ENCODE results near the gene HYAL2.

HYAL2 gene

GRCh38 chr3:50321336-50322114, 1.0 kb downstream of the HYAL2 start:
- H3K79me2 ChIP-seq (ENCODE audit: control insufficient read depth, insufficient read depth, low read length): peaks cover 27% of the 10 kb centered on the region
- H3K4me1 ChIP-seq (ENCODE audit: control insufficient read depth, low read depth, low read length): peaks cover 14% of the 10 kb centered on the region
- H3K56ac ChIP-seq (ENCODE audit: low read length): peak overlapping the region; percentile 96
- H3K4ac ChIP-seq (ENCODE audit: low read depth, low read length): peak overlapping the region; percentile 70
- peak overlapping the region; percentile 97 for H3K9ac ChIP-seq (ENCODE audit: low read length)
- H3K4me2 ChIP-seq (ENCODE audit: low read length): peak overlapping the region; percentile 94
- H2BK15ac ChIP-seq (replicated peaks; ENCODE audit: low read depth): no peak overlapping the region
- peak overlapping the region; percentile 94 for H3K4me3 ChIP-seq (ENCODE audit: low read length)
- H3K36me3 ChIP-seq (ENCODE audit: control insufficient read depth, insufficient read depth, low read length): peaks cover 13% of the 10 kb centered on the region
- DNase-seq: peak; percentile 97
- no peak overlapping the region for H4K8ac ChIP-seq (ENCODE audit: low read depth, low read length)
- H3K23ac ChIP-seq (ENCODE audit: low read length): peak overlapping the region; percentile 33
- H3K18ac ChIP-seq (ENCODE audit: low read length): peak overlapping the region; percentile 86
- peaks cover 27% of the 10 kb centered on the region for H3K79me1 ChIP-seq (ENCODE audit: low read length)
- peak overlapping the region; percentile 96 for H2BK5ac ChIP-seq (ENCODE audit: low read length)
- H4K5ac ChIP-seq (ENCODE audit: low read length): no peak overlapping the region
- peak overlapping the region; percentile 76 for H3K27ac ChIP-seq (ENCODE audit: low read depth, low read length)
- no peak overlapping the region for H2BK120ac ChIP-seq (ENCODE audit: low read depth, low read length)
- no CpG with 5 or more reads among the region's 59 CpGs for WGBS (ENCODE audit: extremely low coverage, insufficient coverage, low lambda C conversion rate)
- H3K27me3 ChIP-seq (ENCODE audit: insufficient read depth, low read length, poor library complexity): no peaks in the 10 kb centered on the region
- H2AK5ac ChIP-seq (ENCODE audit: low read length): no peak overlapping the region

GRCh38 chr3:50320853-50321335, 1.7 kb downstream of the HYAL2 start:
- H2BK15ac ChIP-seq (replicated peaks; ENCODE audit: low read depth): no peak overlapping the region
- H3K4ac ChIP-seq (ENCODE audit: low read depth, low read length): peak overlapping the region; percentile 63
- H2BK5ac ChIP-seq (ENCODE audit: low read length): peak overlapping the region; percentile 18
- no peak overlapping the region for H4K5ac ChIP-seq (ENCODE audit: low read length)
- peak; percentile 81 for DNase-seq
- no peaks in the 10 kb centered on the region for H3K27me3 ChIP-seq (ENCODE audit: insufficient read depth, low read length, poor library complexity)
- peaks cover 27% of the 10 kb centered on the region for H3K79me2 ChIP-seq (ENCODE audit: control insufficient read depth, insufficient read depth, low read length)
- WGBS (ENCODE audit: extremely low coverage, insufficient coverage, low lambda C conversion rate): no CpG with 5 or more reads among the region's 45 CpGs
- H3K36me3 ChIP-seq (ENCODE audit: control insufficient read depth, insufficient read depth, low read length): peaks cover 13% of the 10 kb centered on the region
- H3K56ac ChIP-seq (ENCODE audit: low read length): peak overlapping the region; percentile 96
- H3K23ac ChIP-seq (ENCODE audit: low read length): peak overlapping the region; percentile 32
- peak overlapping the region; percentile 94 for H3K4me3 ChIP-seq (ENCODE audit: low read length)
- peak overlapping the region; percentile 28 for H2AK5ac ChIP-seq (ENCODE audit: low read length)
- peak overlapping the region; percentile 53 for H3K18ac ChIP-seq (ENCODE audit: low read length)
- H2BK120ac ChIP-seq (ENCODE audit: low read depth, low read length): no peak overlapping the region
- peak overlapping the region; percentile 76 for H3K27ac ChIP-seq (ENCODE audit: low read depth, low read length)
- peaks cover 14% of the 10 kb centered on the region for H3K4me1 ChIP-seq (ENCODE audit: control insufficient read depth, low read depth, low read length)
- peak overlapping the region; percentile 94 for H3K9ac ChIP-seq (ENCODE audit: low read length)
- peak overlapping the region; percentile 73 for H3K4me2 ChIP-seq (ENCODE audit: low read length)
- peaks cover 29% of the 10 kb centered on the region for H3K79me1 ChIP-seq (ENCODE audit: low read length)
- no peak overlapping the region for H4K8ac ChIP-seq (ENCODE audit: low read depth, low read length)

- H3K9ac ChIP-seq (ENCODE audit: low read length): peak overlapping the region; percentile 94
- H2BK5ac ChIP-seq (ENCODE audit: low read length): no peak overlapping the region
- no peak overlapping the region for H4K5ac ChIP-seq (ENCODE audit: low read length)
- WGBS (ENCODE audit: extremely low coverage, insufficient coverage, low lambda C conversion rate): no CpG with 5 or more reads among the region's 29 CpGs
- peaks cover 29% of the 10 kb centered on the region for H3K79me1 ChIP-seq (ENCODE audit: low read length)
- H3K18ac ChIP-seq (ENCODE audit: low read length): no peak overlapping the region
- peaks cover 27% of the 10 kb centered on the region for H3K79me2 ChIP-seq (ENCODE audit: control insufficient read depth, insufficient read depth, low read length)
- H3K4me1 ChIP-seq (ENCODE audit: control insufficient read depth, low read depth, low read length): peaks cover 14% of the 10 kb centered on the region
- peak overlapping the region; percentile 32 for H3K23ac ChIP-seq (ENCODE audit: low read length)
- H4K8ac ChIP-seq (ENCODE audit: low read depth, low read length): no peak overlapping the region
- H2BK120ac ChIP-seq (ENCODE audit: low read depth, low read length): no peak overlapping the region
- H3K4me3 ChIP-seq (ENCODE audit: low read length): peak overlapping the region; percentile 94
- peak overlapping the region; percentile 73 for H3K4me2 ChIP-seq (ENCODE audit: low read length)
- peaks cover 10% of the 10 kb centered on the region for H3K36me3 ChIP-seq (ENCODE audit: control insufficient read depth, insufficient read depth, low read length)
- peak overlapping the region; percentile 96 for H3K56ac ChIP-seq (ENCODE audit: low read length)
- H2AK5ac ChIP-seq (ENCODE audit: low read length): peak overlapping the region; percentile 76
- H2BK15ac ChIP-seq (replicated peaks; ENCODE audit: low read depth): no peak overlapping the region
- H3K27me3 ChIP-seq (ENCODE audit: insufficient read depth, low read length, poor library complexity): no peaks in the 10 kb centered on the region
- no peak overlapping the region for H3K27ac ChIP-seq (ENCODE audit: low read depth, low read length)
- no peak for DNase-seq
- no peak overlapping the region for H3K4ac ChIP-seq (ENCODE audit: low read depth, low read length)
These were observed 2.5 kb downstream of the HYAL2 start for GRCh38 chr3:50319894-50320625.

GRCh38 chr3:50319181-50319893, 3.2 kb downstream of the HYAL2 start:
- Histone ChIP-seq H3K4me3 (ENCODE audit: low read length) (no peak overlapping the region), H3K79me2 (ENCODE audit: control insufficient read depth, insufficient read depth, low read length) (peaks cover 27% of the 10 kb centered on the region), H3K56ac (ENCODE audit: low read length) (peak overlapping the region; percentile 96), H3K4me1 (ENCODE audit: control insufficient read depth, low read depth, low read length) (peaks cover 19% of the 10 kb centered on the region), H3K36me3 (ENCODE audit: control insufficient read depth, insufficient read depth, low read length) (peaks cover 10% of the 10 kb centered on the region), H2BK15ac (replicated peaks; ENCODE audit: low read depth) (no peak overlapping the region), H3K27ac (ENCODE audit: low read depth, low read length) (no peak overlapping the region), H3K4ac (ENCODE audit: low read depth, low read length) (no peak overlapping the region), H3K9ac (ENCODE audit: low read length) (peak overlapping the region; percentile 94), H3K27me3 (ENCODE audit: insufficient read depth, low read length, poor library complexity) (no peaks in the 10 kb centered on the region), H4K8ac (ENCODE audit: low read depth, low read length) (no peak overlapping the region), H4K5ac (ENCODE audit: low read length) (no peak overlapping the region), H3K4me2 (ENCODE audit: low read length) (no peak overlapping the region), H3K79me1 (ENCODE audit: low read length) (peaks cover 29% of the 10 kb centered on the region), H2AK5ac (ENCODE audit: low read length) (no peak overlapping the region), H3K23ac (ENCODE audit: low read length) (no peak overlapping the region), H3K18ac (ENCODE audit: low read length) (no peak overlapping the region), H2BK5ac (ENCODE audit: low read length) (no peak overlapping the region), H2BK120ac (ENCODE audit: low read depth, low read length) (no peak overlapping the region)
- WGBS (ENCODE audit: extremely low coverage, insufficient coverage, low lambda C conversion rate): no CpG with 5 or more reads among the region's 16 CpGs
- DNase-seq: no peak

GRCh38 chr3:50318615-50319014, 3.9 kb downstream of the HYAL2 start:
- Histone ChIP-seq H3K56ac (ENCODE audit: low read length) (no peak overlapping the region), H3K4me2 (ENCODE audit: low read length) (no peak overlapping the region), H3K4me1 (ENCODE audit: control insufficient read depth, low read depth, low read length) (peaks cover 21% of the 10 kb centered on the region), H3K79me1 (ENCODE audit: low read length) (peaks cover 29% of the 10 kb centered on the region), H2BK5ac (ENCODE audit: low read length) (no peak overlapping the region), H2BK15ac (replicated peaks; ENCODE audit: low read depth) (no peak overlapping the region), H3K36me3 (ENCODE audit: control insufficient read depth, insufficient read depth, low read length) (peaks cover 10% of the 10 kb centered on the region), H3K9ac (ENCODE audit: low read length) (no peak overlapping the region), H2BK120ac (ENCODE audit: low read depth, low read length) (no peak overlapping the region), H4K5ac (ENCODE audit: low read length) (no peak overlapping the region), H3K4me3 (ENCODE audit: low read length) (no peak overlapping the region), H3K23ac (ENCODE audit: low read length) (no peak overlapping the region), H2AK5ac (ENCODE audit: low read length) (no peak overlapping the region), H3K4ac (ENCODE audit: low read depth, low read length) (no peak overlapping the region), H3K79me2 (ENCODE audit: control insufficient read depth, insufficient read depth, low read length) (peaks cover 27% of the 10 kb centered on the region), H3K18ac (ENCODE audit: low read length) (no peak overlapping the region), H3K27ac (ENCODE audit: low read depth, low read length) (no peak overlapping the region), H3K27me3 (ENCODE audit: insufficient read depth, low read length, poor library complexity) (no peaks in the 10 kb centered on the region), H4K8ac (ENCODE audit: low read depth, low read length) (no peak overlapping the region)
- DNase-seq: no peak
- WGBS (ENCODE audit: extremely low coverage, insufficient coverage, low lambda C conversion rate): no CpG with 5 or more reads among the region's 10 CpGs
